HT-29 (cell line): Measurements from ENCODE around the gene C21orf91. TPM values are rescaled to one million over a fixed set of nuclear protein-coding genes. Genes with fewer than 3 reads are reported as not detected.

ENCODE experiments used
- DNase-seq: peaks from one replicate; pipeline ENCODE4 v3.0.0-alpha.2; 2015; ENCODE audit warnings: low spot score
- total RNA-seq: library from RNA; depleted of rRNA; stranded (reverse); fragments of >200 nt; shearing (Covaris generic); gene quantifications from 2 replicates; pipeline ENCODE4 v1.2.3, GENCODE V29; 2014; rRNA removed

C21orf91 gene
- total RNA-seq: 0.94 and 2.7 TPM in 2 replicates

GRCh38 chr21:17819114-17819876 is at the start of gene C21orf91:
C21orf91 (minus strand) TSS chr21:17819356; CDS start chr21:17818318, 1,038 bp downstream.
- peak; percentile 59 for DNase-seq

- no peak for DNase-seq
Measured at GRCh38 chr21:17866590-17866989, 47.4 kb upstream of the C21orf91 start.

- DNase-seq: no peak
Measured at GRCh38 chr21:17859661-17860060, 40.5 kb upstream of the C21orf91 start.

- no peak for DNase-seq
Measured at GRCh38 chr21:17858747-17859146, 39.6 kb upstream of the C21orf91 start.

DNA sequence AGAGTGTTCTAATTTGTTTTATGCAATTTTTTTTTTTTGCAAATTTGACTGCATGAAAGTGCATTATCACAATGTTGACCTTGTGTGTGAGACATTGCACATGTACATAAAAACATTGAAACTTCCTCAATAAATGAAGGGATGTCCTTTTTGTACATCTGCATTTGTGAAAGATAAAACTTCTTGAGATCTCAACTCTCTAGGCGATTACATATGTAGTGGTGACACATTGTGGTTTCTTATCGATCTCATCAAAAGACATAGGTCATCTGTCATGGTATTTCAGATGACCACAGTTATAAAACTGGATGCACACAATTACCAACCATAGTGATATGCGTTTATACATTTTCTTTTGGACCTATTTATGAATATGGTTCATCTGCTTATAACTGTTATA is 35.6 kb upstream of the C21orf91 start:
- DNase-seq: no peak

- no peak for DNase-seq
Measured at GRCh38 chr21:17853393-17854275, 34.5 kb upstream of the C21orf91 start.

- DNase-seq: no peak
Measured at GRCh38 chr21:17848228-17848627, 29.1 kb upstream of the C21orf91 start.

DNA sequence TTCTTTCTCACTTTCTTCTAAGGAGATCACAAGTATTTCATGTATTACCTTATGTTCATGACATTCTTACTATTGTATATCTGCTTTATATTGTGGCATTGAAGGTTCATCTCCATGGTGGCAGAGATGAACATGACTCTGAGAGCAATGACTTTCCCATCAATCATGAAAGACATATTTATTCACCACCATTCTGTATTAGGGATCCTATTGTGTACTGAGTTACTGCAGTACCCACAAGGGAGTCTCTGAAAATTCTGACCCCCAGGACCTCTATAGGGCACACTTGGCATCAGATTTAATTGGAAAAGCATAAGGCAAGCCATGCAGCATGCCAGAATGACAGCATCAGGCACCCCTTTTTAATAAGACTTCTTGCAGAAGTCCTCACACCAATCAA is 21.9 kb upstream of the C21orf91 start:
- DNase-seq: no peak

- no peak for DNase-seq
Measured at GRCh38 chr21:17834639-17835354, 15.6 kb upstream of the C21orf91 start.

DNA sequence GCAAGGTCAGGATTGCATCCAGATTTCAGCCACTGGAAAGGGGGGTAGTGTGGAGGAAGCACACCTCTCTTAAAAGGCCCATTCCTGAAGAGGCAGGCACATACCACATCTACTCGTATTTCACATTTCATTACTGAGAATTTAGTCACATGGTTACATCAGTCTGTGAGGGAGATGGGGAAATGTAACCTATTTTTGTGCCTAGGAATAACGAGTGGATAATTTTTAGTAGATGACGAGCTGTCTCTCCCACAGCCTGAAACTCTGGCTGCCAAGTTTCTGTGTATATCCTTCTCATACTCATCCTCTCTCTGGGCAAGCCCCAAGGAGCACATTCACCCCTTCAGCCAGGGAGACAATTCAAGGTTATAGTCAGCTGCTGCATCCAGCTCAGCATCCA is 10.3 kb upstream of the C21orf91 start:
- DNase-seq: no peak

GRCh38 chr21:17828223-17828622 is 9.1 kb upstream of the C21orf91 start:
- no peak for DNase-seq

- DNase-seq: no peak
Measured at GRCh38 chr21:17823846-17824245, 4.7 kb upstream of the C21orf91 start.

- no peak for DNase-seq
Measured at GRCh38 chr21:17821121-17821520, 2.0 kb upstream of the C21orf91 start.

- DNase-seq: no peak
Measured at GRCh38 chr21:17819877-17820229, 697 bp upstream of the C21orf91 start.

- DNase-seq: peak; percentile 43
Measured at GRCh38 chr21:17818186-17819113, 706 bp downstream of the C21orf91 start.

GRCh38 chr21:17813353-17813752 is 5.8 kb downstream of the C21orf91 start:
- DNase-seq: no peak

- DNase-seq: no peak
Measured at GRCh38 chr21:17805966-17806365, 13.2 kb downstream of the C21orf91 start.

GRCh38 chr21:17803536-17803935 is 15.6 kb downstream of the C21orf91 start:
- DNase-seq: no peak

DNA sequence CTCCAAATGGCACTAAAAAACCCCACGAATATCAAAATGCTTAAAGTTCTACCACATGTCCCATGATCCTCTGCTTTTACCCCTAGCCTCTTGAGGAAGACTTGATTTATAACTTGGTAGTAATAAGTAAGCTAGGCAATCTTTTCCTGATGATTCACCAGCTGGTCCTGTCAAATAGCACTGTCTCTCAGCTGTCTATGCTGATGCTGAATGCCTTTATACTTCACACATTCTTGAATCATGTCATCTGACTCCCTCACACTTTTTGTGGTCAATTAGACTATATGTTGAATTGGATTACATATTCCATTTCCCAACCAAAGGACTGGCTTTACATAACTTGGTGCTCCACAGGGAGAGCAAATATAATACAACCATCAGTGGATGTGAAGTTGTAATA is 16.6 kb downstream of the C21orf91 start:
- no peak for DNase-seq

DNA sequence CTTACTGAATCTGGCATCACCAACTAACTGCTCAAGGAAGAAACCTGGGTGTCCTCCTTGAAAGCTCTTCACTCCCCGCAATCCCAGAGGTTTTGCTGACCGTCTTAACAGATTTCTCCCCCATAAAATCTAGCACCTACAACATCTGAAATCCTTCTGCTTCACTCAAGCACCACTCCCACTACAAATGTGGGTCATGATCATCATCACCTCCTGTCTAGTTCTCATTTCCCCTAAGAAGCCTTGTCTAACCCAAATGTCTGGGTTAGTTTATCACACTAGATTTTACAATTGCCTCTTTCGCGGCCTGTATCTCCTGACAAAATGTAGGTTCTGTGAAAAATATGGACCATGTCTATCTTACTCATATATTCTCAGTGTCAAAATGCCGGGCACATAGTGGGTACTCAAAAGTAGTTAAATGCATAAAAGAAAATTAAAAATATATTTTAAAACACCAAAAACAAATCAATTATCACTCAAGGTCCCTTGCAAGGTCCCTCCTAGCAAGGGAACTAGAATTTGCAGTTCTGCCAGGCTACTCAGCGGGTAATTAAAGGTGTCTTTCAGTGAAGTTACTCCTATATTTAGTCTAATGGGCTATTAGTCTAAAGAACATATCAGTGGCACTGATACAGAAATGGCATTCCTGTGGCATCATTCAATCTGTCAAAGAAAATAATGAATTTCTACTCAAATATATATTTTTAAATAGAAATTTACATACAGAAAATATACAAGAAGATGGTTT is 19.6 kb downstream of the C21orf91 start:
- no peak for DNase-seq
